RCC 7860 (cell line): ENCODE data around the gene TMEM106C.

ENCODE experiments used
- DNase-seq: peaks from one replicate; pipeline ENCODE4 v3.0.0-alpha.2; 2015; ENCODE audit warnings: low spot score
- FAIRE-seq: peaks from 2 replicates; lab custom pipeline; 2012; peaks lifted over from hg19 to GRCh38; lab: Jason Lieb, UNC

TMEM106C gene

DNA sequence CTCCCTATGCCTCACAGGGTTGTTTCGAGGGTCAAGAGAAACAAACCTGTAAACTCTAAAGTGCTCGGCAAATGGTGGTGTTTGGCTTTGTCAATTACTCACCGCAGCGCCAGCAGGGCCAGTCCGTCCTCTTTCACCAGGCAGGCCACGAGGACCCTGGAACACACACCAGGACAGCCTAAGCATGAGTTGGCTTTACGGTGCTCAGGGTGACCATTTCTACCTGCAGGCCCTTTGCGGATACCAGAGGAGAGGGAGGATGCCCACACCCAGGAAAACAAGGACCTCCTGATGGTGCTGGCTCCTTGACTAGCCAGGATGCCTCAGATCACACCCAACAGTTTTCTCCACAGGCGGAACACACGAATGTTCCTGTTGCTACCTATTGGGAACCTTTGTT lies 29.4 kb downstream of the TMEM106C start:
- FAIRE-seq: no peak
- DNase-seq: no peak

DNA sequence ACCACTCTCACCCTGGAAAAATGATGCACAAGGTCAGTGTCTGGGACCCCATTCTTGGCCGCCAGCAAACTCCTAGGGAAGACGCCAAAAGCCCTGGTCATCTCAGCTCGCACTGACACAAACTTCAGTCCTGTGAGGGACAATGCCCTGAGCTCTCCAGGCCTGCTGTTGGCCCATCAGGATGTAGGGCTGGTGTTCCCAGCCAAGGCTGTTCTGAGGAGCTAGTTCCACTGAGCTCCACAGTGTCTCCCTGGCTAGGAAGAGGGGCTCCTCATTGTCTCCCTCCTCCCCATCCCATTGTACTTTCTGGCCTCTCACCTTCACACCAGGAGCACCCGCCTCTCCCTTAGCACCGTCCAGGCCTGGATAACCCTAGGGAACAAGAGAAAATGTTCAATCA lies 30.1 kb downstream of the TMEM106C start:
- FAIRE-seq (no peak), DNase-seq (no peak)

DNA sequence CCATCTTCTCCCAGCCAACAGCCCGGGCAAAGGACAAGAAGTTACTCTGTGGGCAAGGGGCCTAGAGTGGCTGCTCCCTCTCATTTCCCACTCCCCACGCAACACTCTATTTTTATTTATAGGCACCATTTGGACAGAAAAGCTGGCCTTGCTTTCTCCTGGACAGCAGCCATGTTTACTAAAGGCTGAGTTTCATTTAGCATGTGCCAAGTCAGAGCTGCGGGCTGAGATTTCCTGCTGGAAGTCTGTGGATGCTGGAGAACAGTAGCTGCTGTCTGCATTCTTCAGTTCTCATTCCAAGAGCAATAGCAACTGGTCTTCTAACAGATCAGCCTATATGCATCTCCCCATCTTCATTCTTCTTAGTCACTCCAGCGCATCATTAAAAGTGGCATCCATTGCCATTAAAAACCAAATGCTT lies 32.6 kb downstream of the TMEM106C start:
- FAIRE-seq: no peak
- no peak for DNase-seq

DNA sequence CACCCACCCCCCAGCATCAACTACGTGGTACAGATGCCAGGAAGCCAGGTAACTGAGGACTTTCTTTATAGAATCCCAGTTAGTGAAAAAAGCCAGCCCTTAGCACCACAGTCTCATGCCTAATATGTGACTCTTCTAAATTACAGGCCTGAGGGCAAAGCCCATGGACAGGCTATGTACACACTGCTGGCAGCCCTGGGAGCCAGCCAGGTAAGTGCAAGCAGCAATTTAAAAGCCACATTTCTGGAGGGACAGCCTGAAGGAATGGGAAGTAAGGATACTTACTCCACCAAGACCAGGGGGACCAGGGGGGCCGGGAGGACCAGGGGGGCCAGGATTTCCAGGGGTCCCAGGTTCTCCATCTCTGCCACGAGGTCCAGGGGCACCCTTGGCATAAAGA lies 33.9 kb downstream of the TMEM106C start:
- no peak for FAIRE-seq
- no peak for DNase-seq

DNA sequence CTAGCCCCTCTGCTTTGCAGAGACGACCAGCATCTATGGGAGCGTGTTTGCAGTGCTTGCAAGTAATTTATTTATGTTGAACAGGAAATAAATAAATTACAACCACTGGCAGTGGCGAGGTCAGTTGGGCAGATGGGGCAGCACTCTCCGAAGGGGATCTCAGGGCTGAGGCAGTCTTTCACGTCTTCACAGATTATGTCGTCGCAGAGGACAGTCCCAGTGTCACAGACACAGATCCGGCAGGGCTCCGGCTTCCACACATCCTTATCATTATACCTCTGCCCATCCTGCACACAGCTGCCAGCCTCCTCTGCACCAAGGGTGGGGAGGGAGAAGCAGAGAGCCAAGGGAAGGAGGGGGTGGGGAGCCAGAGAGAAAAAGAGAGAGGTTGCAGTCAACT lies 36.4 kb downstream of the TMEM106C start:
- no peak for DNase-seq

DNA sequence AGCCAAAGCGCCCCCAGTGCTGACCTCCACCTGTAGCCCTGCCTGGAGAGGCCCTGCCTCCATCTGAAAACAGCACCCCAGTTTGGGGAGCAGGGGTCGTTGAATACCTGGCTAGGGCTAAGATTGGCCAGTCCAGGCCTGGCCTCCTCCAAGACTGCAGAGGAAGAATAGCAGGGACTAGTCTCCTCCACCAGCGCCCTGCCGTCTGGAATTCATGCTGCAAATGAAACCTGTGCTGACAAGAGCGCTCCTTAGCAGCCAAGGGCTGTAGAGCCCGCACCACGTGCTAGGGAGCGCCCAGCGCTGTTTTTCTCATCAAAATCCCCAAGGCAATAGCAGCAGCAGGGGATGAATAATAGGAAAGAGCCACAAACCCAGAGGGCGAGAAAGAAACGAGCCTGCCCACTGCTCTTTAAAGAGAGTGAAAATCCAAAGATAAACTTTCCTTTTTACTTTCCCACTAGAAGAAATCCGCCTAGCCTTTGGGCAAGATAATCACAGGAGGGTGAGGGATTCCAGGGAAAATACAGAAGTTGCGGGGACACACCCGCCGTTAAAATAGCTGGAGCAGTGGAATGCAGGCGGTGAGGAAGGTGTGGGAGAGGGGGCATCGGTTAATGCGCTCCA lies 37.6 kb downstream of the TMEM106C start:
- FAIRE-seq (no peak), DNase-seq (no peak)

More for the DNA sequence above, 36.4 kb downstream of the TMEM106C start:
- no peak for FAIRE-seq

DNA sequence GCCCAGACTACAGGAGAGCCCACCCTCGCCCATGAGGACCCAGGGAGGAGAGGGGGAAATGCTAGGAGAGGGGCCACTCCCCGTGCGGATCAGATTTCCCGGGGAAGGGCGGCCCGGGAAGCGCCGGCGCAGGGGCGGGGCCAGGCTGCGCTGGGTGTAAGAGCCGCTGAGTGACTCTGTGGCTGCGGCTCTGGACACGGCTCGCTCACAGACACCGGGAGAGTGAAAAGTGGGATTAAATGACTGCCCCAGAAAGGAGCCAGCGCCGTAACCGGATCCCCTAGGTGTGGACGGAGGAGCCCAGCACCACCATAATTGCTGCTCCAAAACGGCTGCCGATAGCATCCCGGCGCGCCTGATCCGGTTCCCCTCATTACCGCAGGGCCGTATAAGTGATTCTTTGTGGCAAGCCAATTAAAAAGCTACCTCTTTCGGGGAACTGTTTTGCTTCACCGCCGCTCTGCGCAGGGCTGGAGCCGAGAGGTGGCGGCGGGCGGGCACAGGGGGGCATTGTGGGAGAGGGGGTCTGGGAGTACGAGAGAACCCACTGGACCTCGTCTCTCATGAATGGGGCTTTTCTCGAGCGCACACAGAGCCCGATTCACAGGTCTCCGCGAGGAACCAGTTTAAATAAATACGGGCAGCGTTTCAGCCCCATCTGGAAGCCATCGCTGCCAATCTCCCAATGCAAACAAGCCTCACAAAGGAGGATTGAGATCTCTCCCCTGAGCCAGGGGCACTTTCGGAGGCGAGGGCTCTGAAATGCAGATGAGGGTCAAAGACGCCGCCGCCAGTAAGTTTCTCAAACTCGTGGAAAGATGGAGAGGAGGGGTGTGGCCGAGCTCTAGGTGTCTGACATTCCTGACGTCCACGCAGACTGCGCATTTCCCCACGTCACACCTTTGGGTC lies 38.4 kb downstream of the TMEM106C start:
- DNase-seq (no peak), FAIRE-seq (no peak)

DNA sequence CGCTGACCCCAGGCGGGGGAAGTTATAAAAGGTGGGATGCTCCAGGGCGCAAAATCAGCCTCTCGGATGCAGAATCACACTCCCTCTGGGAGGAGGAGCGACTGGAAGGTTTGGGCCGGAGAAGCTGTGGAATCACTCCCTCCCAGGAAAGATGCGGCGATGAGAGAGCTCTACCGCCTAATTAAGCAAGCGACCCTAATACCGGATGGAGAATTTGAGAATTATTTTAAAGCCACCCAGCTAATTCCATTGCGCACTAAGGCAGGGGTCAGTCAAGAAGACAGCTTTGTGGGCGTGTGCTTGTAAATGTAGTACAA lies 39.0 kb downstream of the TMEM106C start:
- no peak for FAIRE-seq
- no peak for DNase-seq

DNA sequence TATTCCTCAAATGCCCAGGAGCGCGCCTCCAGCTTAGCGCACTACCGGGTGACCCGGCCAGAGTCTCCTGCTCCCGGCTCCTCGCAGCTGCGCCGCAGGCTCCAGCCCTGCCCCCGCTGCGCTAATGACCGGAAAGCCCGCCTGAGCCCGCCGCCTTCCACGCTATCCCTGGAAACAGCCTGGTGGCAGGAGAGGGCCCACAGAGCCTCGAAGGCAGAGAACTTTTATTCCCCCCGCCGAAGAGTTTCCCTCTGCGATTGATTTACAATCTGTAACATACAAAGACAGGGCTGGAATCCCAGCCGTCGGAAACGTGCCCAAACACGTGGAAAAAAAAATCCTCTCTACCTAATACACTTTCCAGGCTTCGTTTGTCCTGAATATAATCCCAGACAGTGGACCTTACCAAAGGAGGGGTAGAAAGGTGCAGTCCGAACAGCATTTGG lies 39.4 kb downstream of the TMEM106C start:
- no peak for FAIRE-seq
- no peak for DNase-seq

DNA sequence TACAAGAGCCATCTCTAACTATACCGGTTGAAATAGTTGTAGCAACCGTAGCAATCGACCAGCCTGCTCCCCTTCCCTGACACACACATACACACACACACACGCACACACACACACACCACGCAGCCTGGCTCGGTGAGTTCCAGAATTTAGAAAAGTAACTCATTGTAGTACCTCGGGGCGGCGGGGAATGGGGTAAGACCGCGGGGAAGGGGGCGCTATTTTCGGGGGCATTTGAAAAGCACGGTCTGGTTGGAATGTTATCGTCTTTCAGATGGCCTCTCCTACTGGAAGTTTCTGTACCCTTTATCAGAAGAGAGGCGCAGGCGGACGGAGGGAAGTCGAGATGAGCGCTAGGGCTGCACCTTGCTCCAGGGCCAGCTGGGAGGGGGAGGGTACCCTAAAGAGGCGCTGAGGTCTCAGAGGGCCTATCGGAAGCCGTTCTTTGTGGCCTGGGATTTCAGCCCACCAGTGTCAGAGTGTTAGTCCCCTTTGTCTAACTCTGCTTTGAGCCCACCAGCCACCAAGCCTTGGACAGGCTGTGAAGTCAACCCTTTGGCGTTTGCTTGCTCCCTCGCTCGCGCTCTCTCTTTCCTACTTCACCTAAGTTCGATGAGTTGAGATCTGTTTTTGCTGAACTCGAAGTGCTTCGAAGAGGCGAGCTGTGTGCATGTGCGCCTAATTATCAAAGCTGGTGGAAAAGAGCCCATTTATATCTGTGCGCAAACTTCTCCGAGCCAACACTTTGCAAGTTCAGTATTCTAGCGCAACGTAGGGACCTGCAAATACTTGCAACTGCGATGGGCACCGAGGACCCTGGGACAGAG lies 40.0 kb downstream of the TMEM106C start:
- FAIRE-seq (no peak), DNase-seq (no peak)

DNA sequence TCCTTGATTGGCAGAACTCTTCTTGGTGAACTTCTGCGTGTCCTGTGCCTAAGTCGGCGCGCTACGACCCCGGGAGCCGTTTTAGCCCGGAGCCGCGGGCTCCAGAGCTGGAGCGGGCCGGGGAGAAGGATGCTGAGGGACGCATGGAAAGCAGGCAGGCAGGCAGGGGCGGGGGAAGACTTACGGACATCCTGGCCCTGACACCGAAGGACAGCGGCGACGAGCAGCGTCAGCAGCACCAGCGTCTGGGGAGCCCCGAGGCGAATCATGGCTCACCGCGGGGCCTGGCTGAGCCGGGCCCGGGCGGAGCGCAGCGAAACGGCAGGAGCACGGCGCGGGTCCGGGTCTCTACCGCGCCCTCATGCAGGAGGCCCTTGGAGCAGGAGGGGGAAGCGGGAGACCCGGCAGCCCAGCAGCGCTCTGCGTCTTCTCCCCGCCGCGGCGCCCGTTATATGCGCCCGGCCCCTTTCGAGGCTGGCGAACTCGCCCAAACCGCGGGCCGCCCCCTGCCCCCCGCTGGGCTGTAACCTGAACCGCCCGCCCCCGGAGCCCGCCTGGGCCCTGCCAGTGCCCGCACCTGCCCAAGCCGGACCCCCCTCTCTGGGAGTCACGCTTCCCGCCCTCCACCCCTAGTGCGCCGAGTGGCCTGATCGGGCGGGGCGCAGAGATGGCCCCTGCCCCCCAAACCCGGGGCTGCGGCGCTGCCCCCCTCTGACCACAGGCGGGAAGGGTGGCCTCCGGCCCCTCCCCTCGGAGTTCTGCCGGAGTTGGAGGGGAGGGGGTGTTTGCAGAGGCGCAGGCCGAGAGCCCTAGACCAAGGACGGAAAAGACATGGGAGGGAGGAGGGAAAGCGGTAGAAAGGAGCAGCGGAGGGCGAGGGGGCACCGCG lies 40.9 kb downstream of the TMEM106C start, which contains the start of gene COL2A1:
TSS of gene COL2A1 (minus strand) at position 424 of the 889 bp plus-strand sequence. CDS start at position 269, 155 bp downstream.
- DNase-seq (no peak), FAIRE-seq (no peak)

DNA sequence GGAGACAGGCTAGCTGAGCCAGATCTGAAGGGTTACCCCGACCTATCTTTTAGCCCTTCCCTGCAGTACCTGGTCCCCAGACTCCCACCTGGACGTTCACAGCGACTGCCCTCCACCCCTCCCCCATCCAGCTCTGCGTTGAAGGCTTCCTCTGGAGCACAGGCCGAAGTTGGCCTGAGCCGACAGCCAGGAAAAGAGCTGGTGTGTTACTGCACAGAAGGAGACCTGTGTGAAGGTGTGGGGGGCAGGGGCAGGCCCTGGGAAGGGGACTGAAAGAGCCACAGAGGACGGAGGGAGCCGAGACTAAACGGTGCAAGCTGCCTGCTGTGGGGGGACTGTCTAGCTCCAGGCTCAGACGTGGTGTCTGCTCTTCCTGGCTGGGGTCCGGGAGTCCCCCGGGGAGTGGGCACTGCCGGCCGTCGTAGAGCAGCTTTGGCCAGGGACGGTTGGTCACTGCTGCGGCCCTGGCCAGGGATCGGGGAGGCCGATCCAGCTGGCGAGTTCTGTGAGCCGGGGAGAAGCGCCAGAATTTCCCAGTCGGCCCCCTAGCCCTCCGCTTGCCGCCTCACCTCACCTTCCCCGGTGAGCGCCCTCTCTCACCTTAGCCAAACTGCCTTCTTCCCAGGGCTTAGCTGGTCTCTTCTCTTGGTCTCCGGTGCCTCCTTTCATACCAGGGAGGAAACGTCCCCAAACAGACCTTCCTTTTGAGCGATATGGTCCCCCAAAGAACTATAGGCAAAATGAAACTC lies 41.8 kb downstream of the TMEM106C start:
- FAIRE-seq (no peak), DNase-seq (no peak)

DNA sequence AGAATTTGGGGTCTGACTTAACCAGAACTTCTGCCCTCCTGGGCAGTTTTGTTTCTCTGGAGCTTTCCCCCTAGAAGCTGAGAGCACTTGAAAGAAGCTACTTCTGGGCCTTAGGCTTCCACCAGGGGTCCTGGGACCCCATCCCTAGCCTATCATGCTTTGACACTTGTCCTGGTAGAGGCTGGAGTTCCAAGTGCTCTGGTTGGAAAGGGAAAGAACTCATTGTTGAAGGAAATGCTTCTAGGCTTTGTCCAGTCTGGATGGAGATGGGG lies 42.3 kb downstream of the TMEM106C start:
- DNase-seq (no peak), FAIRE-seq (no peak)

DNA sequence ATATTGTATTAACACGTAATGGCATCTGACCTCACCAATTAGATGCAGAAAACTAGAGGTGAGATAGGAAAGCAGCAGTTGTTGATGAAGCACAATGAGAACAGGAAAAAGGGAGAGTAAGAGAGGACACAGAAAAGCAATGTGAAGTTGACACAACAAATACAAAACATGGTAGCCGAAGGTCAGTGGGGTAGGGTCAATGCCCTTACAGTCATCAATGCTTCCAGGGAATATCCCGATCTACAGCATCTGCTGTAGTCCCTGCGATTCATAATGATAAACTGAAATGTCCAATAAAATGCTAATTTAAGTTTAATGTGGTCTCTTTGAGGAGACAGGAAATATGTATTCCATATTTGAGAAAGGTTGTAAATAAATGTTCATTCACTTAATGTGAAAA lies 43.8 kb downstream of the TMEM106C start:
- FAIRE-seq (no peak), DNase-seq (no peak)

DNA sequence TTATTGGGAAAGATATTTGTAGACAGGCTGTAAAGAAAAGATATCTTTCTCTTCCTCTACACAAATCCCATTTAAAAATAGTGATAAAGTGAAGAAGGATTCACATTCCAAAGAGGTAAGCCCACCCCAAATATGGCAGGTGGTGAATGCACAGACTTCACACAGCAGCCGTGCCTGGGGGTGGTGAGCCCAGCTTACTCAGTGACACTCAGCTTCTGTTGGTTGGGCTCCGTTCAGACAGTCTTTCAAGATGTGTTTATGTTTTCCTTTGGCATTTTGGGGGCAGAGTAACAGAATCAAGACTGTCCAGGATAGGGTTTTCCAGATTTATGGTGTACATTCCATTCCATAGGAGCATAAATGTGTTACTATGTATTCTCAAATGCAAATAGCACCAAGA lies 45.0 kb downstream of the TMEM106C start:
- DNase-seq: no peak

DNA sequence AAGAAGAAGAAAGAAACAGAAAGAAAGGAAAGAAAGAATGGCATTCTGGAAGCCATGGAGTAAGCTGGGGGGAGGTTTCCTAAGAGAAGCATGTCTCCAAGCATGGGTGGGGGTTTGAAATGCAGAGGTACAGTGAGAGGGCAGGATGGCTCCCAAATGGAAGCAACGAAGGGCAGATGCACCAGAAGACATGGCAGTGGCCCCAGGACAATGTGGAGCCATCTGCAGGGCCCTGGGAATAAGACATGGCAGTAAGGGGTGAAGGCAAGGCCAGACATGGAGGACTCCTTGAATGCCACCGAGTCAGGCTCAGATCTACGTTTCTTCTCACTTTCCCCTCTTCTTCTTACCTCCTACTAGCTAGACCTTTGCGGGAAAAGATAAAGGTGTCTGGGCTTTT lies 45.6 kb downstream of the TMEM106C start:
- FAIRE-seq (no peak), DNase-seq (no peak)

More for the DNA sequence above, 45.0 kb downstream of the TMEM106C start:
- no peak for FAIRE-seq

DNA sequence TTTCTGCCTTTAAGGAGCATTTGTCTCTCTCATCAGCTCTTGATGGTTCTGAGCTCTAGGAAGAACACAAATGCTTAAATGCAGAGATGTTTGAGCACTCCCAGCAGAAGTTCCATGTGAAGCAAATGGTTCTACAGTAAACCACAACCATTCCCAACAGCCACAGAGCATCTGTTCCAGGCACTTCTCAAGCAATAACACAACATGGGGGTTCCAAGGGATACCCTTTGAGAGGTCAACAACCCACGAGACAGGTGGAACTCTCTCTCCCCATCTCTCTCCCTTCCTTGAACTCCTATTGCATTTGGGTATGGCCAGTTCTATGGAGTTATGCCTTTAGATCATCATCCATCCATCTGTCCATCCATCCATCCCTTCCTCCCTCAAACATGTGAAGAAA lies 46.1 kb downstream of the TMEM106C start:
- DNase-seq (no peak), FAIRE-seq (no peak)

DNA sequence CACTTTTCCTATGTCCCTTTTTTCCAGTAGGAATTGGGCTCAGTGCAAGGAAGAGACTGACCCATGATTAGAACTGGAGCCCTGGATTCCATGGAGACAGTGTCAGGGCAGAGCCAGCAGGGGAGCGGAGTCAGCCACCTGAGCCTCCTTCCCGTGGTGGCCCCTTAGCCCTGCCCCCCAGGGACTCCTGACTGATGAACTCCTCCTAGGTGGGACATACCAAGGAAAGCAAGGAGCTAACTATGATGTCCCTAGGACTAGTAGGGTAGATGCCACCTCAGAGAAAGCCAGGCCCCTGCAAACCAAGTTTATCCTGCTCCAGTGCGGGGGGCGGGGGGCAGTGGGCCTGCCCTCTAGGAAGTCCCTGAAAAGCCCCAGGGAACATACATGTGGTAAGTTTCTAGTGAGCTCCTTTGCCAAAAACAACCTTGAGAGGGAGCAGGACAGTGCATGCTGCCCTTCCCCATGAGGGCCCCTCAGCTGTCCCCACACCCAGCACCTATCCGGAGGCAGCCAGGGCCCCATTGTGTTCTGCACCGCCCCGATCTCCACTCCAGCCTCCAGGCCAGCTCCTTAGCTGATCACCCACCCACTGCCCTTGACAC lies 47.1 kb downstream of the TMEM106C start:
- FAIRE-seq (no peak), DNase-seq (no peak)

DNA sequence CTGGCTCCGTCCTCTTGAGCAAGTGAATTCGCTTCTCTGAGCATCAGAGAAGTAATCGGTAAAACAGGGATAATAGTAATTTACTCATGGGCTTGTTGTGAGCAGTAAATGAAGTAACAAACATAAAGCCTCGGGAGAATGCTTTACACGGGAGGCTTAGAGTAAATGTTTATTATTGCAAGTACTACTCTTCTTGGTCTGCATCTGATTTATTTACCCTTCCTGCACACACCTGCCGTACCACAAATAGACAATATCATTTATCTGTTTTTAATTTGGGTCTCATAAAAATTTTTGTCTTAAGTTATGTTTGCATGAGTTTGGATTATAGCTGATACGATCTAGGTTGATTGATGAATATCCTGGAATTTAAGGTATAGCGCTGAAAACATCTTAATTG lies 48.7 kb downstream of the TMEM106C start:
- FAIRE-seq (no peak), DNase-seq (no peak)

DNA sequence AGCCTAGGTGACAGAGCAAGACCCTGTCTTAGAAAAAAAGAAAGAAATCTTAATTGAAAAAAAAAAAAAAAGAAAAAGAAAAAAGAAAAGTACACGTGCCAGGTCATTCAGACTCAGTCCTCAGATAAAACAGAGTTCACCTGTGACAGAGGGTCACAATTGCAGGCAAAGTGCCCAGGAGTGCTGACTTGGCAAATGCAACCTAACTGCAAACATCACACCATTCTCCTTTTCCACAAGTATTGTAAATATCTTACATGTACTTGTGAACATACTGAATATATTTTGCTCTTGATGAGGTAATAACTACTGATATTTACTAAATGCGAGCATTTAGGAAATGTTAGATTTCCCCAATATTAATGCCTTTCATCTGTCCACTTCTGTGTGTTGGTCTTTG lies 49.9 kb downstream of the TMEM106C start:
- FAIRE-seq (no peak), DNase-seq (no peak)
